OCI-LY7 (cell line): ENCODE results near the gene NUDT8.

ENCODE experiments used
- CTCF ChIP-seq: fragments of 200-600 bp; sonication (generic); conservative IDR thresholded peaks from 2 replicates; pipeline ENCODE4 v1.5.1; 2014; ENCODE audit warnings: mild to moderate bottlenecking, antibody characterized with exemption, low read length, moderate library complexity, mixed read lengths
- EZH2phosphoT487 ChIP-seq: fragments of 200-600 bp; sonication (generic); IDR thresholded peaks from 2 replicates; pipeline ENCODE4 v1.6.1; 2018; ENCODE audit warnings: low read depth, borderline replicate concordance, mild to moderate bottlenecking, mixed run types, antibody characterized with exemption, low read length, moderate library complexity, mixed read lengths

- TF ChIP-seq CTCF (no peak), EZH2phosphoT487 (no peak)
Measured at GRCh38 chr11:67631853-67632174, 2.1 kb upstream of the NUDT8 start.
